HL-60 (cell line): Measurements from ENCODE around the gene ITPA.

Experiments used
- DNase-seq, 2 experiments: peaks; one replicate each; pipeline ENCODE4 v3.0.0-alpha.2; 2010 to 2020; ENCODE audit warnings: low read depth in 1 of 2, low spot score in 1 of 2
- H3K27ac ChIP-seq: fragments of 250-450 bp; sonication (Bioruptor Pico); replicated peaks from 2 replicates; pipeline ENCODE4 v1.5.1; 2020; ENCODE audit warnings: mild to moderate bottlenecking, moderate library complexity
- H3K27me3 ChIP-seq: fragments of 250-450 bp; sonication (Bioruptor Pico); 2 replicates; pipeline ENCODE4 v1.5.1; 2021; ENCODE audit warnings: mild to moderate bottlenecking, moderate library complexity; ENCODE audit not compliant: insufficient read depth, poor library complexity, severe bottlenecking
- H3K4me3 ChIP-seq: replicated peaks from 2 replicates; pipeline ENCODE4 v1.5.1; 2011; ENCODE audit warnings: mild to moderate bottlenecking, control low read depth, low read length; ENCODE audit not compliant: insufficient read depth
- GABPA ChIP-seq: IDR thresholded peaks from 2 replicates; pipeline ENCODE4 v1.6.1; 2012; ENCODE audit warnings: low read depth
- POLR2AphosphoS5 ChIP-seq: IDR thresholded peaks from 2 replicates; pipeline ENCODE4 v1.6.1; 2012; ENCODE audit warnings: low read depth
- SPI1 ChIP-seq: IDR thresholded peaks from 2 replicates; pipeline ENCODE4 v1.6.1; 2012; ENCODE audit warnings: low read depth, mild to moderate bottlenecking, borderline replicate concordance
- TF ChIP-seq, protein P1 (sequence below): IDR thresholded peaks from 2 replicates; pipeline ENCODE4 v1.6.1; 2012; ENCODE audit warnings: low read depth; ENCODE audit not compliant: insufficient replicate concordance
- TF ChIP-seq, protein P2 (sequence below): IDR thresholded peaks from one replicate; pipeline ENCODE4 v1.5.1; 2011; ENCODE audit warnings: low read length, control low read depth, inconsistent platforms; ENCODE audit not compliant: insufficient read depth

Gene ITPA

DNA sequence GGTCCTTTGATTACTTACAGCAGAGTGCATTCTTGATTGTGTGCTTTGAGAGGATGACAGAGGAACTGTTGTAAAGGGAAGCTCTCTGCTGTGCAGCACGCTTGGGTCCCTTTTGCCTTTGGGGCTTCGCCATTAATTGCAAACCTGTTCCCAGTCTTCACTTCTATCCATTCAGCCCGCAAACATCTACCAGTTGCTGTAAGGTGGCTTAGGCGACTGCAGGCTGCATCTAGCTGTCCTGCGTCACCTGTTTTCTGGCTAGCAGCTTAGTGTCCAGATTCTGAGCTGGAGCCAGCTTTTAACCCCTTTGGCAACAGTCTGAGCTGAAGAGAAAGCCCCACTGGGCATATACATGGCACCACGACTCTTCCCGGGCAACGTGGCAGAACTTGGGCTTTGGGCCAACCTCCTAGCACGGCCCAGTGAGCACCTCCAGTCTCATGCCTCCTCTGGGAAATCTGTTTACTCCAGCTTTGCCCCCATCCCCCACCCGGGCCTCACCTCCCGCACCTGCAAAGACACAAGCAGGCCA, 47.2 kb upstream of the ITPA start:
- Histone ChIP-seq H3K27ac (no peak overlapping the region), H3K4me3 (no peak overlapping the region), H3K27me3 (peaks cover 2% of the 10 kb centered on the region)
- DNase-seq, result no peak
- TF ChIP-seq, protein P1, sequence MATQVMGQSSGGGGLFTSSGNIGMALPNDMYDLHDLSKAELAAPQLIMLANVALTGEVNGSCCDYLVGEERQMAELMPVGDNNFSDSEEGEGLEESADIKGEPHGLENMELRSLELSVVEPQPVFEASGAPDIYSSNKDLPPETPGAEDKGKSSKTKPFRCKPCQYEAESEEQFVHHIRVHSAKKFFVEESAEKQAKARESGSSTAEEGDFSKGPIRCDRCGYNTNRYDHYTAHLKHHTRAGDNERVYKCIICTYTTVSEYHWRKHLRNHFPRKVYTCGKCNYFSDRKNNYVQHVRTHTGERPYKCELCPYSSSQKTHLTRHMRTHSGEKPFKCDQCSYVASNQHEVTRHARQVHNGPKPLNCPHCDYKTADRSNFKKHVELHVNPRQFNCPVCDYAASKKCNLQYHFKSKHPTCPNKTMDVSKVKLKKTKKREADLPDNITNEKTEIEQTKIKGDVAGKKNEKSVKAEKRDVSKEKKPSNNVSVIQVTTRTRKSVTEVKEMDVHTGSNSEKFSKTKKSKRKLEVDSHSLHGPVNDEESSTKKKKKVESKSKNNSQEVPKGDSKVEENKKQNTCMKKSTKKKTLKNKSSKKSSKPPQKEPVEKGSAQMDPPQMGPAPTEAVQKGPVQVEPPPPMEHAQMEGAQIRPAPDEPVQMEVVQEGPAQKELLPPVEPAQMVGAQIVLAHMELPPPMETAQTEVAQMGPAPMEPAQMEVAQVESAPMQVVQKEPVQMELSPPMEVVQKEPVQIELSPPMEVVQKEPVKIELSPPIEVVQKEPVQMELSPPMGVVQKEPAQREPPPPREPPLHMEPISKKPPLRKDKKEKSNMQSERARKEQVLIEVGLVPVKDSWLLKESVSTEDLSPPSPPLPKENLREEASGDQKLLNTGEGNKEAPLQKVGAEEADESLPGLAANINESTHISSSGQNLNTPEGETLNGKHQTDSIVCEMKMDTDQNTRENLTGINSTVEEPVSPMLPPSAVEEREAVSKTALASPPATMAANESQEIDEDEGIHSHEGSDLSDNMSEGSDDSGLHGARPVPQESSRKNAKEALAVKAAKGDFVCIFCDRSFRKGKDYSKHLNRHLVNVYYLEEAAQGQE, result no peak
- TF ChIP-seq, protein P2, sequence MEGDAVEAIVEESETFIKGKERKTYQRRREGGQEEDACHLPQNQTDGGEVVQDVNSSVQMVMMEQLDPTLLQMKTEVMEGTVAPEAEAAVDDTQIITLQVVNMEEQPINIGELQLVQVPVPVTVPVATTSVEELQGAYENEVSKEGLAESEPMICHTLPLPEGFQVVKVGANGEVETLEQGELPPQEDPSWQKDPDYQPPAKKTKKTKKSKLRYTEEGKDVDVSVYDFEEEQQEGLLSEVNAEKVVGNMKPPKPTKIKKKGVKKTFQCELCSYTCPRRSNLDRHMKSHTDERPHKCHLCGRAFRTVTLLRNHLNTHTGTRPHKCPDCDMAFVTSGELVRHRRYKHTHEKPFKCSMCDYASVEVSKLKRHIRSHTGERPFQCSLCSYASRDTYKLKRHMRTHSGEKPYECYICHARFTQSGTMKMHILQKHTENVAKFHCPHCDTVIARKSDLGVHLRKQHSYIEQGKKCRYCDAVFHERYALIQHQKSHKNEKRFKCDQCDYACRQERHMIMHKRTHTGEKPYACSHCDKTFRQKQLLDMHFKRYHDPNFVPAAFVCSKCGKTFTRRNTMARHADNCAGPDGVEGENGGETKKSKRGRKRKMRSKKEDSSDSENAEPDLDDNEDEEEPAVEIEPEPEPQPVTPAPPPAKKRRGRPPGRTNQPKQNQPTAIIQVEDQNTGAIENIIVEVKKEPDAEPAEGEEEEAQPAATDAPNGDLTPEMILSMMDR, result no peak
- TF ChIP-seq SPI1, result no peak
- TF ChIP-seq GABPA, result no peak
- TF ChIP-seq POLR2AphosphoS5, result no peak

DNA sequence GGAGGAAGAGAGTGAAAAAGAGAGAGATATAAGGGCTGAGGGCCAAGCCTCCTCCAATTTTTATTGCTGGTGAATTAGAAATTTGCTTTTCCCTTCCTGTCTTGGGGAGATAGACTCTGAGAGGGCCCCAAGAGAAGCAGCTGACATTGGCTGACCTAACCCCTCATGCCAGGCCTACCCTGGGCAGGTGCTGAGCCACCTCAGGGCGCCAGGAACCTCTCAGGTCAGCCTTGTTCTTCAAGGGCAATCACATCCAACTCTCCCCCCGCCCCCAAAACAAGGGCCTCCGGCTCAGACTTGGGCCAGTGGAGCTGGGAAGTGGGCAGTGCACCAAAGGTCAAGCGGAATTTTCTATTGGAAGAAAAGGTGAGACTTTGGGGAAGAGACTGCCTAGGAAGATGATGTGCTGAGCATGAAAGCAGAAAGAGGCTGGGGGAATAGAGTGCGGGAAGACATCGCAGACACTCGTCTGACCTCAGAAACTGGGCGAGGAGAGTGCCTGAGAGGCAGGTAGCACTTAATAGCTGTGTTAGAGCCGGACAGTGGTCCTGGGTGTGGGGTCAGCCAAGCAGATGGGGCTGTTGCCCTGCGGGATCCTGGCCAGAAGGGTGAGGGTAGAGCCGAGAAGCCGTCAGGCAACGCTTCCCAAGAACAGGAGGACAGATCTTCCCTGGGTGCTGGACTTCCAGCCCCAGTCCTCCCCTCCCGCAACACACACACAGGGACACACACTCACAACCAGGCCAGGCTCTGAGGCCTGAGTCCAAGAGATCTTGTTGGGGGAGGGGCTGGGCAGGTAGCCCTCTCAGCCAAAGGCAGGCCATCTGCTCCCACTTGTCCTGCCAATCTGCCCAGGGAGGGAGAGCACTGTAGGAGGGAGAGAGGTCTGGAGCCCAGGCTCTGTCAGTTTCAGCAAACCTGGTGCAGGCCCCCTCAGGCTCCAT, 45.9 kb upstream of the ITPA start:
- TF ChIP-seq POLR2AphosphoS5 (no peak), SPI1 (no peak), GABPA (no peak)
- TF ChIP-seq, protein P1, result no peak
- TF ChIP-seq, protein P2, result no peak
- DNase-seq, result no peak
- no peak overlapping the region for H3K27ac ChIP-seq

DNA sequence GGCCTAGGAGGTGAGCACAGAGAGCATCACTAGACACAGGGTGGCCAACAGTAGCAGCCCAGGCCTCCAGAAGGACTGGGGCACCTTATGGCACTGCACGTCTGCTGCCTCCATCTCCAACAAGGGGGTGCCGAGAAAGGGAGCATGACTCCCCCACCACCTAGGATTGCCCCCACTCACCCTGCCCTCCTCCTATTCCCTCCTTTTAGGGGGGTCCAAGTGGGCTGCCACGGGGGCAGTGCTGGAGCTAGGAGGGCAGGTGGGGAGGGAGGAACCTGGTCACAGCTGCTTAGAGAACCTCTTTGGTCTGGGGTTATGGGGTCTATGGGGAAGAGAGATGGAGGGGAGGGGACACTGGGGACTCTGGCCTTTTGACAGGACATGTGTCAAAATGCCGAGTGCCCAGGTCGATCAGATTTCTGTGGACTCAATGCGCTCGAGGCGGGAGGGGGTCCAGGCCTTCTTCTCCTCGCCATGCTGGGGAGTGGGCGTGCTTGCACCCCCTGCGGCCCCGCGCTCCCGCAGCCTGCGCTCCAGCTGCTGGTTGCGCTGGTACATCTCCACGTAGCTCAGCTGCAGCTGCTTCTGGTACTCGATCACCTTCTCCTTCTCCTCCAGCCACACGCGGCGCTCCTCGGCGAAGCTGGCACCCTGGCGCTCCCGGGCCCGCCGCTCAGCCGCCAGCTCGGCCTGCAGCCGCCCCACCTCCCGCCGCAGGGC, 45.1 kb upstream of the ITPA start:
- H3K27me3 ChIP-seq, result peaks cover 10% of the 10 kb centered on the region
- no peak overlapping the region for H3K4me3 ChIP-seq
- DNase-seq, result no peak
- H3K27ac ChIP-seq, result no peak overlapping the region
- TF ChIP-seq, protein P1, result no peak
- TF ChIP-seq SPI1 (no peak), POLR2AphosphoS5 (no peak), GABPA (no peak)
- TF ChIP-seq, protein P2, result no peak

More for the DNA sequence above, 45.9 kb upstream of the ITPA start:
- H3K27me3 ChIP-seq, result peaks cover 10% of the 10 kb centered on the region
- H3K4me3 ChIP-seq, result no peak overlapping the region
